ENCODE data around the gene C5orf24.

The C5orf24 gene

GRCh38 chr5:134845852-134846640, at the start of gene C5orf24:
C5orf24 (plus strand) TSS chr5:134845968; CDS start chr5:134854901, 8,933 bp downstream.
- peaks cover 17% of the 10 kb centered on the region for H3K4me1 Mint-ChIP-seq (ENCODE audit: low read depth)
- peak; percentile 92 for DNase-seq (ENCODE audit: low spot score)
- H3K27ac Mint-ChIP-seq = peak within 1 kb of the TSS; percentile 91
- H3K36me3 Mint-ChIP-seq (ENCODE audit: low read depth) = peaks cover 16% of the 10 kb centered on the region
- peak within 1 kb of the TSS; percentile 95 for H3K4me3 Mint-ChIP-seq
- H3K27me3 Mint-ChIP-seq (ENCODE audit: low read depth) = no peaks in the 10 kb centered on the region
- no peaks in the 10 kb centered on the region for H3K9me3 Mint-ChIP-seq

- no peak overlapping the region for H3K4me3 Mint-ChIP-seq
- DNase-seq (ENCODE audit: low spot score) = no peak
- H3K27ac Mint-ChIP-seq = no peak overlapping the region
- H3K27me3 Mint-ChIP-seq (ENCODE audit: low read depth) = no peaks in the 10 kb centered on the region
- peaks cover 54% of the 10 kb centered on the region for H3K36me3 Mint-ChIP-seq (ENCODE audit: low read depth)
- H3K9me3 Mint-ChIP-seq = no peaks in the 10 kb centered on the region
- H3K4me1 Mint-ChIP-seq (ENCODE audit: low read depth) = no peaks in the 10 kb centered on the region
Measured at GRCh38 chr5:134798468-134798867, 47.3 kb upstream of the C5orf24 start.

- Mint-ChIP-seq H3K9me3 (no peaks in the 10 kb centered on the region), H3K27ac (no peak overlapping the region), H3K36me3 (ENCODE audit: low read depth) (peaks cover 39% of the 10 kb centered on the region), H3K4me3 (no peak overlapping the region), H3K27me3 (ENCODE audit: low read depth) (no peaks in the 10 kb centered on the region), H3K4me1 (ENCODE audit: low read depth) (no peaks in the 10 kb centered on the region)
- no peak for DNase-seq (ENCODE audit: low spot score)
Measured at GRCh38 chr5:134803821-134804220, 41.9 kb upstream of the C5orf24 start.

DNA sequence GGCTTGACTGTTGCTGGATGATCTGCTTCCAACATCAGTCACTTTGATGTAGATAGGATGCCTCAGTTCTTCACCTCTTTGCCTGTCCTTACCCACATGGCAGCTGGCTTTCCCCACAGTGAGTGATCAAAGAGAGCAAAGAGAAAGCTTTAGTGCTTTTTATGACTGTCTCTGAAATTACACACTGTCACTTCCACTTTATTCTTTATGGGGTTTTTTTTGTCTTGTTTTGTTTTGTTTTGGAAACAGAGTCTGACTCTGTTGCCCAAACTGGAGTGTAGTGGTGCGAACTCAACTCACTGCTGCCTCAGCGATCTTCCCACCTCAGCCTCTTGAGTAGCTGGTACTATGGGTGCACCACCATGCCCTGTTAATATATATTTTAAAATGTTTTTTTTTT, 32.4 kb upstream of the C5orf24 start:
- peak; percentile 17 for DNase-seq (ENCODE audit: low spot score)
- Mint-ChIP-seq H3K27ac (peak overlapping the region; percentile 54), H3K4me1 (ENCODE audit: low read depth) (peaks cover 5% of the 10 kb centered on the region), H3K4me3 (no peak overlapping the region), H3K27me3 (ENCODE audit: low read depth) (no peaks in the 10 kb centered on the region), H3K9me3 (no peaks in the 10 kb centered on the region), H3K36me3 (ENCODE audit: low read depth) (peaks cover 39% of the 10 kb centered on the region)

GRCh38 chr5:134813827-134814226, 31.9 kb upstream of the C5orf24 start:
- Mint-ChIP-seq H3K4me3 (no peak overlapping the region), H3K36me3 (ENCODE audit: low read depth) (peaks cover 40% of the 10 kb centered on the region), H3K27me3 (ENCODE audit: low read depth) (no peaks in the 10 kb centered on the region), H3K27ac (no peak overlapping the region), H3K9me3 (no peaks in the 10 kb centered on the region), H3K4me1 (ENCODE audit: low read depth) (peaks cover 5% of the 10 kb centered on the region)
- DNase-seq (ENCODE audit: low spot score) = no peak

GRCh38 chr5:134817006-134817405, 28.8 kb upstream of the C5orf24 start:
- DNase-seq (ENCODE audit: low spot score) = no peak
- Mint-ChIP-seq H3K4me3 (no peak overlapping the region), H3K9me3 (no peaks in the 10 kb centered on the region), H3K4me1 (ENCODE audit: low read depth) (peaks cover 5% of the 10 kb centered on the region), H3K36me3 (ENCODE audit: low read depth) (peaks cover 49% of the 10 kb centered on the region), H3K27ac (no peak overlapping the region), H3K27me3 (ENCODE audit: low read depth) (no peaks in the 10 kb centered on the region)

GRCh38 chr5:134818776-134819175, 27.0 kb upstream of the C5orf24 start:
- Mint-ChIP-seq H3K4me3 (no peak overlapping the region), H3K27me3 (ENCODE audit: low read depth) (no peaks in the 10 kb centered on the region), H3K9me3 (no peaks in the 10 kb centered on the region), H3K27ac (no peak overlapping the region), H3K4me1 (ENCODE audit: low read depth) (peaks cover under 1% of the 10 kb centered on the region), H3K36me3 (ENCODE audit: low read depth) (peaks cover 48% of the 10 kb centered on the region)
- DNase-seq (ENCODE audit: low spot score) = no peak

GRCh38 chr5:134819407-134819963, 26.3 kb upstream of the C5orf24 start:
- no peak overlapping the region for H3K27ac Mint-ChIP-seq
- no peaks in the 10 kb centered on the region for H3K27me3 Mint-ChIP-seq (ENCODE audit: low read depth)

DNA sequence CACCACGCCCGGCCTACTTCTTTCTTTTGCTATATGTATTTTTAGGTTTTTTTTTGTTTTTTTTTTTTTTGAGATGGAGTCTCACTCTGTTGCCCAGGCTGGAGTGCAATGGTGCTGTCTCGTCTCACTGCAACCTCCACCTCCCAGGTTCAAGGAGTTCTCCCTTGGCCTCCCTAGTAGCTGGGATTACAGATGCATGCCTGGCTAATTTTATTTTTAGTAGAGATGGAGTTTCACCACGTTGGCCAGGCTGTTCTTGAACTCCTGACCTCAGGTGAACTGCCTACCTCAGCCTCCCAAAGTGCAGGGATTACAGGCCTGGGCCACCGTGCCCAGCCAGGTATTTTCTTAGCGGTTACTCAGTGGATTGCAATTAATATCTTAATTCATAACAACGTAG, 23.9 kb upstream of the C5orf24 start:
- Mint-ChIP-seq H3K9me3 (no peaks in the 10 kb centered on the region), H3K27me3 (ENCODE audit: low read depth) (no peaks in the 10 kb centered on the region), H3K36me3 (ENCODE audit: low read depth) (peaks cover 48% of the 10 kb centered on the region), H3K4me1 (ENCODE audit: low read depth) (no peaks in the 10 kb centered on the region), H3K4me3 (no peak overlapping the region), H3K27ac (no peak overlapping the region)
- no peak for DNase-seq (ENCODE audit: low spot score)

More at GRCh38 chr5:134819407-134819963, 26.3 kb upstream of the C5orf24 start:
- DNase-seq (ENCODE audit: low spot score) = no peak
- Mint-ChIP-seq H3K4me1 (ENCODE audit: low read depth) (no peaks in the 10 kb centered on the region), H3K36me3 (ENCODE audit: low read depth) (peaks cover 45% of the 10 kb centered on the region), H3K9me3 (no peaks in the 10 kb centered on the region), H3K4me3 (no peak overlapping the region)

- H3K36me3 Mint-ChIP-seq (ENCODE audit: low read depth) = peaks cover 45% of the 10 kb centered on the region
- no peaks in the 10 kb centered on the region for H3K27me3 Mint-ChIP-seq (ENCODE audit: low read depth)
- no peak for DNase-seq (ENCODE audit: low spot score)
- no peaks in the 10 kb centered on the region for H3K9me3 Mint-ChIP-seq
- H3K4me3 Mint-ChIP-seq = no peak overlapping the region
- H3K27ac Mint-ChIP-seq = no peak overlapping the region
- H3K4me1 Mint-ChIP-seq (ENCODE audit: low read depth) = no peaks in the 10 kb centered on the region
Measured at GRCh38 chr5:134824681-134825080, 21.1 kb upstream of the C5orf24 start.

GRCh38 chr5:134825212-134825611, 20.6 kb upstream of the C5orf24 start:
- Mint-ChIP-seq H3K9me3 (no peaks in the 10 kb centered on the region), H3K36me3 (ENCODE audit: low read depth) (peaks cover 42% of the 10 kb centered on the region), H3K27ac (no peak overlapping the region), H3K27me3 (ENCODE audit: low read depth) (no peaks in the 10 kb centered on the region), H3K4me3 (no peak overlapping the region), H3K4me1 (ENCODE audit: low read depth) (no peaks in the 10 kb centered on the region)
- no peak for DNase-seq (ENCODE audit: low spot score)

DNA sequence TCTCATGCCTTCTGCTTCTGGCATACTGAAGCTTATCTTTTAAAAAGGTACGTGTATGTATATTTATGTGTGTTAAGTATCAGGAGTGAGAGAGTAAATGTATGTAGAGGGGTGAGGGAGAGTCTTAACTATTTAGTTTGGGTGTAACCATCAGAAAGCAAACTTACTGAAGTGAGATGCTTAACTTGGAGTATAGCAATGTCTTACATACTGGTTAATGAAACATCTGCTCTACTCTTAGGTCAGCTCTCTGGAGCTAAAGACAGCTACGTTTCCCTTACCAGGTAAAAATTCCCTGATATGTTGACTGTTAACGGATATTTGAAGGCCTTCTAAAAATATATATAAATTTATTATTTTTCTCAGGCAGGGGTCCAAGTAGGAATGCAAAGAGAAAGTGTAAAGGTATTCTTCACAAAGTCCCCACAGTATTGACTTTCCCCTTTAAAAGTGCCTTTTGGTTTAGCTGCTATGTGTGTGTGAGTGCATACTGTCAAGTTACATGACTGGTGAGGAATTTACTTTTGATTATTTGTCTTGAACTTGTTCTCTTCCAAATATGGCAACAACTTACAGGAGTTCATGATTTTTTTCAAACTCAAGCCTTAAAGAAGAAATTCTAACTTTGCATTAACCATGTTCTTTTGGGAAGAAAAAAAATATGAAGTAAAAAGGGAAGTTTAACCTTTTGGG, 12.3 kb upstream of the C5orf24 start:
- no peaks in the 10 kb centered on the region for H3K9me3 Mint-ChIP-seq
- no peak for DNase-seq (ENCODE audit: low spot score)
- H3K36me3 Mint-ChIP-seq (ENCODE audit: low read depth) = peaks cover 10% of the 10 kb centered on the region
- H3K4me1 Mint-ChIP-seq (ENCODE audit: low read depth) = no peaks in the 10 kb centered on the region
- H3K27me3 Mint-ChIP-seq (ENCODE audit: low read depth) = no peaks in the 10 kb centered on the region
- H3K27ac Mint-ChIP-seq = no peak overlapping the region
- no peak overlapping the region for H3K4me3 Mint-ChIP-seq

DNA sequence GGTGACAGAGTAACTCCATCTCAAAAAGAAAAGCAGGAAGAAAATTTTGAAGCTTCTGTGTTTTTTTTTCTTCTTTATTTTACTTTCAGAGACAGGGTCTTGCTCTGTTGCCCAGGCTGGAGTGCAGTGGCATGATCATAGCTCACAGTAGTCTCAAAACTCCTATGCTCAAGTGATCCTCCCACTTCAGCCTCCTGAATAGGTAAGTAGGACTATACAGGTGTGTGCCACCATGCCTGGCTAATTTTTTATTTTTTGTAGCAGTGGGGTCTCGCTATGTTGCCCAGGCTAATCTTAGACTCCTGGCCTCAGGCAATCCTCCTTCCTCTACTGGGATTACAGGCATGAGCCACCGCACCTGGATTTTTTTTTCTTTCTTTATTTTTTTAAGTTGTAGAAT, 10.1 kb upstream of the C5orf24 start:
- H3K4me1 Mint-ChIP-seq (ENCODE audit: low read depth) = no peaks in the 10 kb centered on the region
- H3K27me3 Mint-ChIP-seq (ENCODE audit: low read depth) = no peaks in the 10 kb centered on the region
- H3K9me3 Mint-ChIP-seq = no peaks in the 10 kb centered on the region
- H3K36me3 Mint-ChIP-seq (ENCODE audit: low read depth) = peaks cover 20% of the 10 kb centered on the region
- H3K27ac Mint-ChIP-seq = no peak overlapping the region
- H3K4me3 Mint-ChIP-seq = no peak overlapping the region
- no peak for DNase-seq (ENCODE audit: low spot score)

DNA sequence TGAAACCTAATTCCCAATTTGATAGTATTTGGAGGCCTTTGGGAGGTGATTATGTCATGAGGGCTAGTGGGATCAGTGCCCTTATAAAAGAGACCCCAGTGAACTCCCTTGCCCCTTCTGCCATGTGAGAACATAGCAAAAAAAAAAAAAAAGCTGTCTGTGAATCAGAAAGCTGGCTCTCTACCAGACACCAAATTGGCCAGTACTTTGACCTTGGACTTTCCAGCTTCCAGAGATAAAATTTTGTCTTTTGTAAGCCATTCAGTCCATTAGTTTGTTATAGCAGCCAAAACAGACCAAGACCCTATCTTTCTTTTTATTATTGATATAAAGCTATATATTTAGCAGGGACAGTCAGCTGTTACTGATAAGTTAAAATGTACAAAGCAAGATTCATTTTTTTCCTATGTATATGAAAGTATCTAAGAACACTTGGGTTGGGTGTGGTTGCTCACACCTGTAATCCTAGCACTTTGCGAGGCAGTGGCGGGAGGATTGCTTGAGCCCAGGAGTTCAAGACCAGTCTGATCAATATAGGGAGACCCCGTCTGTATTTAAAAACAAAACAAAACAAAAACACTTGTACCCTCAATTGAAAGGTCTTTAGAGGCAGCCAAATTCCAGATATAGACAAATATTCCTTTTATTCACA, 8.1 kb upstream of the C5orf24 start:
- no peak for DNase-seq (ENCODE audit: low spot score)
- no peak overlapping the region for H3K4me3 Mint-ChIP-seq
- no peak overlapping the region for H3K27ac Mint-ChIP-seq
- peaks cover 20% of the 10 kb centered on the region for H3K36me3 Mint-ChIP-seq (ENCODE audit: low read depth)
- H3K27me3 Mint-ChIP-seq (ENCODE audit: low read depth) = no peaks in the 10 kb centered on the region
- H3K4me1 Mint-ChIP-seq (ENCODE audit: low read depth) = no peaks in the 10 kb centered on the region
- no peaks in the 10 kb centered on the region for H3K9me3 Mint-ChIP-seq

All from T-helper 2 cell treated with Interferon-gamma antibody and Interleukin-4, amounts not matched to agents 5 μg/mL and 100 μg/mL, for 36 hours (primary cell).